K562 (cell line): ENCODE measurements around the gene PRKAR1B. TPM values are rescaled to one million over a fixed set of nuclear protein-coding genes. Genes with fewer than 3 reads are reported as not detected.

Source experiments
- BCL6 ChIP-seq: fragments of 250-450 bp; sonication (Bioruptor Pico); IDR thresholded peaks from 2 replicates; pipeline ENCODE4 v1.4.0; 2020
- CREBBP ChIP-seq: IDR thresholded peaks from one replicate; pipeline ENCODE4 v1.6.1; 2012; ENCODE audit warnings: low read depth, mild to moderate bottlenecking, control low read depth, inconsistent platforms, low read length
- ETS2 ChIP-seq: IDR thresholded peaks from 2 replicates; pipeline ENCODE4 v1.6.1; 2016; ENCODE audit warnings: borderline replicate concordance, missing genetic modification characterization, mild to moderate bottlenecking, moderate library complexity, missing compliant biosample characterization; ENCODE audit not compliant: poor library complexity, severe bottlenecking
- ETV1 ChIP-seq: fragments of 450-650 bp; conservative IDR thresholded peaks from 2 replicates; pipeline ENCODE4 v1.6.1; 2016; ENCODE audit warnings: missing genetic modification characterization, control low read depth, low read depth, missing compliant biosample characterization
- HMG20B ChIP-seq: fragments of 250-450 bp; sonication (Bioruptor Pico); IDR thresholded peaks from 2 replicates; pipeline ENCODE4 v1.5.0; 2021; ENCODE audit warnings: mild to moderate bottlenecking
- KAT2B ChIP-seq: IDR thresholded peaks from one replicate; pipeline ENCODE4 v1.6.1; 2012; ENCODE audit warnings: low read depth, mild to moderate bottlenecking, control low read depth, inconsistent platforms, low read length, moderate library complexity
- MCM2 ChIP-seq: fragments of 450-650 bp; IDR thresholded peaks from 2 replicates; pipeline ENCODE4 v1.6.1; 2017; ENCODE audit warnings: low read depth, mild to moderate bottlenecking
- MCM5 ChIP-seq: fragments of 450-650 bp; IDR thresholded peaks from 2 replicates; pipeline ENCODE4 v1.6.1; 2016; ENCODE audit warnings: low read depth
- MIER1 ChIP-seq: fragments of 450-650 bp; IDR thresholded peaks from 2 replicates; pipeline ENCODE4 v1.6.1; 2016; ENCODE audit warnings: antibody characterized with exemption, mild to moderate bottlenecking, low read depth
- NFE2L1 ChIP-seq: fragments of 450-650 bp; IDR thresholded peaks from 2 replicates; pipeline ENCODE4 v1.6.1; 2016; ENCODE audit warnings: missing genetic modification characterization, low read depth, mild to moderate bottlenecking, missing compliant biosample characterization, moderate library complexity, borderline replicate concordance
- NFIC ChIP-seq: fragments of 450-650 bp; IDR thresholded peaks from 2 replicates; pipeline ENCODE4 v1.6.1; 2017; ENCODE audit warnings: mild to moderate bottlenecking, inconsistent platforms
- TRIM25 ChIP-seq: fragments of 450-650 bp; IDR thresholded peaks from 2 replicates; pipeline ENCODE4 v1.7.0; 2016; ENCODE audit warnings: borderline replicate concordance
- ZFP30 ChIP-seq: fragments of 250-450 bp; sonication (Bioruptor Pico); IDR thresholded peaks from 2 replicates; pipeline ENCODE4 v1.8.0; 2022; ENCODE audit warnings: moderate library complexity, mild to moderate bottlenecking, inconsistent platforms, borderline replicate concordance
- ZKSCAN1 ChIP-seq: fragments of 150-350 bp; IDR thresholded peaks from 2 replicates; pipeline ENCODE4 v1.6.1; 2016; ENCODE audit warnings: low read depth, low read length
- ZNF165 ChIP-seq: fragments of 250-450 bp; sonication (Bioruptor Pico); IDR thresholded peaks from 2 replicates; pipeline ENCODE4 v1.4.0; 2020; ENCODE audit warnings: borderline replicate concordance
- ZNF23 ChIP-seq: fragments of 250-450 bp; sonication (Bioruptor Pico); IDR thresholded peaks from 2 replicates; pipeline ENCODE4 v1.4.0; 2020; ENCODE audit warnings: mild to moderate bottlenecking
- ZNF239 ChIP-seq: fragments of 250-450 bp; sonication (Bioruptor Pico); IDR thresholded peaks from 2 replicates; pipeline ENCODE4 v1.4.0; 2020; ENCODE audit warnings: mild to moderate bottlenecking
- ZNF384 ChIP-seq: IDR thresholded peaks from 2 replicates; pipeline ENCODE4 v1.6.1; 2012; ENCODE audit warnings: low read depth, low read length, improper control_type of control experiment
- ZNF407 ChIP-seq: fragments of 450-650 bp; IDR thresholded peaks from 2 replicates; pipeline ENCODE4 v1.6.1; 2016; ENCODE audit warnings: low read depth
- ZNF699 ChIP-seq: fragments of 250-450 bp; sonication (Bioruptor Pico); IDR thresholded peaks from 2 replicates; pipeline ENCODE4 v1.8.0; 2021; ENCODE audit warnings: mild to moderate bottlenecking, moderate library complexity; ENCODE audit not compliant: insufficient replicate concordance
- polyA plus RNA-seq, 8 experiments: library from polyadenylated mRNA; depleted of rRNA in 4 of 8; stranded (reverse) in 5 of 8; unstranded in 3 of 8; fragments of >200 nt; fragmentation: Nextera tagmentation in 2 of 8; fragmentation: Illumina TruSeq in 1 of 8; extraction: Ambion mirVana in 2 of 8; extraction: Trizol in 1 of 8; gene quantifications; 2 replicates each; pipeline versions ENCODE4 v1.2.1 to v1.2.3, GENCODE V29; 2011 to 2014; ENCODE audit warnings: inconsistent platforms in 1 of 8, missing spikeins in 1 of 8
- total RNA-seq, 7 experiments: library from RNA; depleted of rRNA in 6 of 7; stranded (reverse); fragments of >200 nt in 6 of 7; fragmentation: Illumina TruSeq in 2 of 7; extraction: Trizol in 2 of 7; gene quantifications; 2 replicates each; pipeline versions ENCODE4 v1.2.1 to v1.2.3, GENCODE V29; 2011 to 2021; ENCODE audit warnings: low replicate concordance in 1 of 7

The PRKAR1B gene
- total and polyA plus RNA-seq, 9 of the 15 experiments (the other 6 are each of a cell fraction or from before 2014, with no cell fraction given) = 0.99 to 30.5 (median 12.7) TPM

DNA sequence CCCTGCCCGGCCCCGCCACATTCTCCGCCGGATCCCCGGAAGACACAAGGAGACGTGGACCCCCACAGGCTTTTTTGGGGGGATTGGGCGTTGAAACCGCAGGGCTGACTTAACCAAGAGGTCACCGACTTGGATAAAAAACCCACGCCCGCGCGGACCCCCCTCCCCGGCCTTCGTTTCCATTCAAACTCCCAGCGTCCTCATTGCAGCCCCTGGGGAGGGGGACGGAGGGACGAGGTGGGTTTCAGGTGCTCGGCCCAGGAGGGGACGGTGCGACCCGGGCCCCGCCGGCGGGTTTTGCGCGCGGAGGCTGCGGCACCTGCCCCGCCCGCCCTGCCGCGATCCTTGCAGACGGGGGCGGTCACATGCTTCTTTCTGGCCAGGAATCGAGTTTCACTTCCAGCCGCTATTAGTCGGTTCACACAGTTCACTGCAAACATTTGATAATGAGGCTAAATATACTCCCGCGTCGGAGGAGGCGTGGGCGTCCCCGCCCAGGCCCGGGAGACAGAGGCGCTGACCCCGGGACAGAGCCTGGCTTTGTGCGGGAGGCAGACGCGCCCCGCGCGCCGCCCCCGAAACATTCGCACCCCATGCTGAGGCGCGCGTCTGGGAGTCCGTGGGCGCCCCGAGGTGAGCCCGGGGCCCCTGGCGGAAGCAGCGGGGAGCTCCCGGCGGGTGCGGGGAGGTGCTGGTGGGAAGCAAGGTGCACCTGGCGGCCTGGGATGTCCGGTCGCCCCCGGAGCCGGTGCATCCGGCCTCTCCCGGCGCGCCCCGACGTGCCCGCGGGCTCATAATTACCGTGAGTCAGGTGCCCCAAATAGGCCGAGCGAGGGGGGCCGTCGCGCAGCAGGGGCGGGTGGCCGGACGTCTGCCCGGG is 204.8 kb downstream of the PRKAR1B start (continued):
- TF ChIP-seq ZNF407 (no peak), TRIM25 (no peak), MCM5 (no peak), NFE2L1 (tag) (no peak), HMG20B (CRISPR knock-in tag) (no peak), MCM2 (no peak), CREBBP (no peak), ZNF239 (CRISPR knock-in tag) (no peak), ZNF699 (no peak), ETS2 (no peak), ZNF384 (no peak), ZKSCAN1 (no peak), ETV1 (tag) (no peak), ZNF165 (CRISPR knock-in tag) (no peak), MIER1 (no peak), KAT2B (no peak), BCL6 (CRISPR knock-in tag) (no peak), ZFP30 (CRISPR knock-in tag) (no peak), NFIC (peak; percentile 53; the same call in 1 of the 2 replicates), ZNF23 (no peak)
